A673 (cell line): ENCODE results near the gene PABPN1L. TPM values are rescaled to one million over a fixed set of nuclear protein-coding genes. Genes with fewer than 3 reads are reported as not detected.

Source experiments
- BruUV-seq: library from RNA; stranded (reverse); fragments of 400-500 nt; replicated peaks from 2 replicates; lab custom pipeline; 2021; lab: Mats Ljungman, UMichigan
- CTCF ChIA-PET: fragments of 300-600 bp; sonication (Branson Sonifier 250); formaldehyde crosslinking; loops from one replicate; lab custom pipeline; 2022; ENCODE audit warnings: antibody characterized with exemption; lab: Charles Lee
- POLR2A ChIA-PET: fragments of 300-600 bp; sonication (Branson Sonifier 250); formaldehyde crosslinking; loops from one replicate; lab custom pipeline; 2022; ENCODE audit warnings: antibody characterized with exemption; ENCODE audit not compliant: low non-redundant PET; lab: Charles Lee
- DNase-seq: peaks from one replicate; pipeline ENCODE4 v3.0.0-alpha.2; 2015; ENCODE audit warnings: low spot score
- H3K27ac ChIP-seq: fragments of 200-600 bp; sonication (generic); 2 replicates; pipeline ENCODE4 v1.5.1; 2016; ENCODE audit warnings: mixed run types, low read depth, mild to moderate bottlenecking, mixed read lengths, antibody characterized with exemption, low read length; ENCODE audit not compliant: poor library complexity, severe bottlenecking
- H3K27me3 ChIP-seq: fragments of 200-600 bp; sonication (generic); replicated peaks from 2 replicates; pipeline ENCODE4 v1.6.1; 2017; ENCODE audit warnings: mixed run types, low read depth, mild to moderate bottlenecking, mixed read lengths, antibody characterized with exemption, low read length; ENCODE audit not compliant: insufficient read depth, poor library complexity
- H3K36me3 ChIP-seq: fragments of 200-600 bp; sonication (generic); 2 replicates; pipeline ENCODE4 v1.6.1; 2016; ENCODE audit warnings: mixed run types, mild to moderate bottlenecking, mixed read lengths, antibody characterized with exemption, low read length; ENCODE audit not compliant: insufficient read depth, poor library complexity, severe bottlenecking
- H3K4me1 ChIP-seq: fragments of 200-600 bp; sonication (generic); 2 replicates; pipeline ENCODE4 v1.6.1; 2017; ENCODE audit warnings: mixed run types, mild to moderate bottlenecking, mixed read lengths, antibody characterized with exemption, low read length; ENCODE audit not compliant: insufficient read depth, poor library complexity, severe bottlenecking
- H3K4me3 ChIP-seq: fragments of 200-600 bp; sonication (generic); 2 replicates; pipeline ENCODE4 v1.5.1; 2016; ENCODE audit warnings: low read depth, mixed run types, mild to moderate bottlenecking, mixed read lengths, low read length; ENCODE audit not compliant: poor library complexity, severe bottlenecking
- H3K9me3 ChIP-seq: fragments of 200-600 bp; sonication (generic); 2 replicates; pipeline ENCODE4 v1.6.1; 2016; ENCODE audit warnings: mixed run types, low read depth, mild to moderate bottlenecking, mixed read lengths, antibody characterized with exemption, low read length; ENCODE audit not compliant: poor library complexity, severe bottlenecking
- CTCF ChIP-seq: fragments of 300-800, 200-600 bp; sonication (generic); conservative IDR thresholded peaks from 2 replicates; pipeline ENCODE4 v1.5.1; 2017; ENCODE audit warnings: low read depth, mild to moderate bottlenecking, antibody characterized with exemption, low read length, moderate library complexity, mixed read lengths
- EZH2 ChIP-seq: fragments of 200-600 bp; sonication (generic); IDR thresholded peaks from 2 replicates; pipeline ENCODE4 v1.6.1; 2017; ENCODE audit warnings: borderline replicate concordance, low read depth, mild to moderate bottlenecking, mixed read lengths, antibody characterized with exemption, low read length; ENCODE audit not compliant: poor library complexity, severe bottlenecking
- intact Hi-C: fragments of 100-400 bp; cut with micrococcal nuclease; formaldehyde crosslinking; loops from one replicate; pipeline ENCODE4 v1.10.0; 2022; ENCODE audit not compliant: unreplicated experiment
- total RNA-seq: library from RNA; stranded (reverse); gene quantifications from 2 replicates; pipeline ENCODE4 v1.2.3, GENCODE V29; 2021

Gene PABPN1L
- total RNA-seq, 1 experiment from 2014 or later, result not detected

- DNase-seq, result no peak
- no peak overlapping the region for H3K27ac ChIP-seq
- intact Hi-C loops, result no loop called here
- no peaks in the 10 kb centered on the region for H3K27me3 ChIP-seq
- TF ChIP-seq EZH2, result no peak
- TF ChIP-seq CTCF, result no peak
- H3K4me3 ChIP-seq, result no peak overlapping the region
- H3K4me1 ChIP-seq, result peaks cover 3% of the 10 kb centered on the region
- BruUV-seq, result no TSS peak
- peaks cover 8% of the 10 kb centered on the region for H3K36me3 ChIP-seq
- CTCF ChIA-PET, result no interaction called here
- POLR2A ChIA-PET, result no interaction called here
- H3K9me3 ChIP-seq, result no peaks in the 10 kb centered on the region
Measured at GRCh38 chr16:88855176-88855575, 11.3 kb downstream of the PABPN1L start.

GRCh38 chr16:88854306-88855111 lies 12.0 kb downstream of the PABPN1L start:
- no TSS peak for BruUV-seq
- intact Hi-C loops, result no loop called here
- Histone ChIP-seq H3K27me3 (no peaks in the 10 kb centered on the region), H3K4me1 (peaks cover 3% of the 10 kb centered on the region), H3K4me3 (no peak overlapping the region), H3K27ac (no peak overlapping the region), H3K9me3 (no peaks in the 10 kb centered on the region), H3K36me3 (peaks cover 2% of the 10 kb centered on the region)
- DNase-seq, result no peak
- ChIA-PET CTCF (no interaction called here), POLR2A (no interaction called here)
- no peak for TF ChIP-seq EZH2
- no peak for TF ChIP-seq CTCF

GRCh38 chr16:88853325-88853941 lies 13.0 kb downstream of the PABPN1L start:
- Histone ChIP-seq H3K36me3 (no peaks in the 10 kb centered on the region), H3K27ac (no peak overlapping the region), H3K4me3 (no peak overlapping the region), H3K27me3 (no peaks in the 10 kb centered on the region), H3K4me1 (peaks cover 3% of the 10 kb centered on the region), H3K9me3 (no peaks in the 10 kb centered on the region)
- TF ChIP-seq EZH2 (no peak), CTCF (no peak)
- intact Hi-C loops, result no loop called here
- CTCF ChIA-PET, result no interaction called here
- POLR2A ChIA-PET, result no interaction called here
- no peak for DNase-seq
- BruUV-seq, result no TSS peak
